GM08714 (cell line): Measurements from ENCODE around the gene TBC1D1.

ENCODE experiments used
- H3K4me3 ChIP-seq: fragments of 200-500 bp; sonication (Bioruptor generic); 2 replicates; pipeline ENCODE4 v1.5.1; 2014; ENCODE audit warnings: mild to moderate bottlenecking, low read length, inconsistent platforms
- ZNF274 ChIP-seq: IDR thresholded peaks from 2 replicates; pipeline ENCODE4 v1.6.1; 2012; ENCODE audit warnings: mild to moderate bottlenecking, low read depth, low read length

The TBC1D1 gene

GRCh38 chr4:37993806-37994205 is 102.9 kb downstream of the TBC1D1 start:
- no peak for TF ChIP-seq ZNF274
- no peak overlapping the region for H3K4me3 ChIP-seq

- no peak overlapping the region for H3K4me3 ChIP-seq
- TF ChIP-seq ZNF274 = no peak
These were observed 103.7 kb downstream of the TBC1D1 start for GRCh38 chr4:37994569-37994968.

DNA sequence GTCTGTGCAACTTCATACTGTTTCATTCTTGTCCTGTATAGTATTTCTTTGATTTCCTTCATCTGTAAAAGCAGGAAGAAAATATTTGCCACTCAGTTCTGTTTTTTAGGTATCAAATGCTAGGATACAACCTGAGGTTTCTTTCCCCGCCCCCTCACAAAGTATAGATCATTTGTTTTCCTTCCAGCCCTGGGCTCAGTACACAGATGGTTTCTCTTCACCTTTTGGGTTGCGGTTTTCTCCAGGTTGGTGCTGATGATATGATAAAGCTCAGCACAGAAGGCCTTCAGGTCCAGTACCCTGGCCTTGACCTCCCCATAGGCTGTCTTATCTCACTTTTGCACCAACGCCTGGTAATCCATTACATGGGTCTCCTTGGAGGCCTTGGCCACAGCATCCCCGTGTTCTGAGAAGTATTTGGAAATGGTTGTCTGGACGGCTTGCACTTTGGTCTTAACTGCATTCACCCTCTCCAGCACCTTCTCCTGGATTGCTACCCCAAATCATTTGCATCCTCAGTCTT is 104.5 kb downstream of the TBC1D1 start:
- no peak for TF ChIP-seq ZNF274
- H3K4me3 ChIP-seq = no peak overlapping the region

DNA sequence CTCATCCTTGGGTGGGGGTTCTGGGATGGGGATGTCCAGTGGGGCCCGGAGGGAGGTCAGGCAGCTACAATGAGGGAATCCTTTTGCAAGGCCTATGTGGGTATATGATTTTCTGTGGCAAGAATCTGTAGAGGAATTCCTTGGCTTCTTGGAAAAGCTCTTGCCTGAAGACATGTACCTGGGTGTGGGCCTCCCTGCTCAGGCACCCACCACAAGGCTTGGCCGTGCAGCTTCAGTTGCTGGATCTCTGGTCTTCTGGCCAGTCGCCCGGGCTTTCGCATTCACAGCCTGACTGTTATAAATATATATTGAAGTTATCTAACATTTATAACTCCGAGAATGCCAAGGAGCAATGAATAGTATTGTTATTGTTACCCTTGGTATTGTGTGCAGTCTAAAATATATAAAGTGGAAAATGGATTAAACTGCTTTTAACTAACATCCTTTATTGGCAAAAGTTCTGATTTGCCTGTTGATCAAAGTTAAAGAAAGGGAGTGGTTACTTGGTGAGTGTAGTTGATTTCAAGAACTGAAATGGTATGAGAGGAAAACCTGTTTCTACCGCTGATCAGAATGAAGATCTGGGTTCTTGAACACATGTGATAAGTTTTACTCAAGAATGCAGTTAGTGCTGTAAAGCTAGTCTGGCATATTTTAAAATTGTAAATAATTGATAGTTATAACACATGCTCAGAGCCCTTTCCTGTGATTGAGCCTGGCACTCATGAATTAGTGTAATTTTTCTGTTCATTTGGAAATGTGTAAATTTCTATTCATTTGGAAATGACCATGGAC is 105.3 kb downstream of the TBC1D1 start:
- H3K4me3 ChIP-seq = no peak overlapping the region
- TF ChIP-seq ZNF274 = no peak

- no peak for TF ChIP-seq ZNF274
- H3K4me3 ChIP-seq = no peak overlapping the region
These were observed 107.3 kb downstream of the TBC1D1 start for GRCh38 chr4:37998226-37998625.

DNA sequence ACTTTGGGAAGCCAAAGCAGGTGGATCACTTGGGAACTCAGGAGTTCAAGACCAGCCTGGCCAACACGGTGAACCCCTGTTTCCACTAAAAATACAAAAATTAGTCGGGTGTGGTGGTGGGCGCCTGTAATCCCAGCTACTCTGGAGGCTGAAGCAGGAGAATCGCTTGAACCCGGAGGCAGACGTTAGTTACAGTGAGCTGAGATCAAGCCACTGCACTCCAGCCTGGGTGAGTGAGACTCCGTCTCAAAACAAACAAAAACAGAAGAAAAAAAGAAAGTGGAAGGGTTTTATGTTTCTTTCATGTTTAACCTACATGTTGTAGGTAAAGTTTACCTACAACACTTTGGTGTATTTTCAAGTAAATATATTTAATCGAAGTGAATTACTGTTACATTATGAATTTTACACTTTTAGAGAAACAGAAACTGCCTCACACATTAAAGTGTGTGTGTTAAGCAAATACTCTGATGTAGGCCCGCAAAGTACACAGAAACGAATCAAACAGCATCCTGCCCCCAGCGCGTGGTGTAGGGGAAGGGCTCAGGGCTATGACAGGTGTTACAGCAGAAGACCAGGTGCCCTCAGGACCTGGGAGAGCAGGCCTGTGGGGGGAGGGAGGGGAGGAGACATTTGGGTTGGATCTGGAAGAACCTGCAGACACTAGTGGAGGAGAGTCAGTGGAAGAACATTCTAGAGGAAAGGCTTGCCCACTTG is 108.3 kb downstream of the TBC1D1 start:
- no peak overlapping the region for H3K4me3 ChIP-seq
- no peak for TF ChIP-seq ZNF274

DNA sequence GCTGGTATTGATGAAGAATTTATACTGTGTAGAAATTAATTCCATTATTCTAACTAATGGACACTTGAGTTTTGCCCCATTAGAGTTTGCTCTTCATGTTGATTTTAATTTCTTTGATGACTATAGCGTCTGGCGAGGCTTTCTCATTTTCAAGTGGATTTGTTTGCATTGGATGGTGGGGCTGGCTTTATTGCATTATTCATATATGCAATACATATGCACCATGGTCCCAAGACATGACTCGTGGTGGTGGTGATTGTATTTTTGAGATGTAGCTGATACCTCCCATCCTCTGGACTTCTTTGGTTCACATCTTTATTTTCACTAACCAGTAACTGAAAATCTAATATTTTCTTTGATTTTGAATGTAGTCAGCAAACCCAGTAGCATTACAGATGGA is 109.1 kb downstream of the TBC1D1 start:
- no peak overlapping the region for H3K4me3 ChIP-seq
- no peak for TF ChIP-seq ZNF274

GRCh38 chr4:38001927-38002326 is 111.0 kb downstream of the TBC1D1 start:
- TF ChIP-seq ZNF274 = no peak
- H3K4me3 ChIP-seq = no peak overlapping the region

DNA sequence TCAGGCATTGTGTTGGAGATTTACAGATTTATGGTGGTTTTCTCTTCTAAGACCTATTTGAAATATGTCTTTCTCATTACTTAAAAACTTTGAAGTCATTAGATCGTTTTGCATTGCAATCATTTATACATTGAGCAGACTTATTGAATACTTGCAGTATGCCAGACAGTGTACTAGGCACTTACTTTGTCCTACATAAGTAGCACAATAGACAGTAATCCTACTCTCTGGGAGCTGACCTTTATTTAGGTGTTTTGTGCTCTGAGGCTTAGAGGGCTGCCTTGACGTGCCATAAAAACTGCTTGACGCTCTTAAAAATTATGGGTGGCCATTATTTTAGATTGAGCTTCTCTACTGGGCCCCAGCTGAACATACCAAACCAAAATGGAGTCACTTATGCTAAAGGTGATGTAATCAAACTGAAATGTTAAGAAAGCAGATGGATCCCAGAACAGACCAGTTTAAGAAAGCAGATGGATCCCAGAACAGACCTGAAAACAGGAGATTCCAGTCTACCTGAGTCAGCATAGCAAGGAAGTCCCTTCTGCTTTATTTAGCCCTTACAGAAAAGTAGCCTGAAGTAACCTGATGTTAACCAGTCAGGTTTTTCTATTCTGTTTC is 111.7 kb downstream of the TBC1D1 start:
- TF ChIP-seq ZNF274 = no peak
- H3K4me3 ChIP-seq = no peak overlapping the region

- H3K4me3 ChIP-seq = no peak overlapping the region
- no peak for TF ChIP-seq ZNF274
These were observed 112.2 kb downstream of the TBC1D1 start for GRCh38 chr4:38003102-38003501.

GRCh38 chr4:38003628-38004027 is 112.7 kb downstream of the TBC1D1 start:
- TF ChIP-seq ZNF274 = no peak
- H3K4me3 ChIP-seq = no peak overlapping the region

GRCh38 chr4:38004062-38004461 is 113.2 kb downstream of the TBC1D1 start:
- TF ChIP-seq ZNF274 = no peak
- H3K4me3 ChIP-seq = no peak overlapping the region

DNA sequence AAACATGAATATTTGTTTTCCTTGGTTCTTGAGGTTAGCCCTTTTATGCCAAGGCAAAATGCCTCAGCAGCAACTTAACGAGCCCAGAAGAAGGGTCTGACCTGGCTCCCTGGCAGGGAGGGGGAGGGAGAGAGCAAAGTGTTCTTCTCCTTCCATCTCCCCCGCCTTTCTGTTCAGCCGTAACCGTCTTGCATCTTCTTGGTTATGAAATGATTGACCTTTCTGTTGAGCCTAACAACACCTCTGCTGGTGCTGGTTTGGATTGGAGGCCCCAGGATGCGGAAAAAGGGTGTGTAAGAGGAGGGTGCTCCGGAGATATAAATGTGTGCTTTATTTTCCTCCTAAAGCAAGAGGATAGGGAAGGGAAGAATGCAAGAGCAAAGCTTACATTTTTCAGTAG is 114.0 kb downstream of the TBC1D1 start:
- no peak for TF ChIP-seq ZNF274
- no peak overlapping the region for H3K4me3 ChIP-seq

DNA sequence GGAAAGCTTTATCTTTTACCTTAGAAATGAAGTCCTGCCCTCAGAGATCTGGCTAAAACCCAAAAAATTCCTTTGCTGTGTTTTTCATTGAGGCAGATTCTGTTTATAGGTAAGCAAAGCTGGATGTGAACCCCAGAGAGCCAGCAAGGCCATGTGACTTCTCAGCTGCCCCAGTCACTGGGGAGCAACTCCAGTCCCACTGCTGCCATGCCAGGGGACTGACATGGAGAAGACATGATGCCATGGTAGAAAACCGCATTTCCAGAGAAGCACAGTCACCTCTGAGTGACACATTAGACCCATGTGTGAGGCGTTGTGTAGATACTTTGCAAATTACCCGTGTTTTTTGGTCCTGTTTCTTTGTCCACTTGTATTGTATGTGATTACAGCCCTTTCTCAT is 114.8 kb downstream of the TBC1D1 start:
- TF ChIP-seq ZNF274 = no peak
- H3K4me3 ChIP-seq = no peak overlapping the region

DNA sequence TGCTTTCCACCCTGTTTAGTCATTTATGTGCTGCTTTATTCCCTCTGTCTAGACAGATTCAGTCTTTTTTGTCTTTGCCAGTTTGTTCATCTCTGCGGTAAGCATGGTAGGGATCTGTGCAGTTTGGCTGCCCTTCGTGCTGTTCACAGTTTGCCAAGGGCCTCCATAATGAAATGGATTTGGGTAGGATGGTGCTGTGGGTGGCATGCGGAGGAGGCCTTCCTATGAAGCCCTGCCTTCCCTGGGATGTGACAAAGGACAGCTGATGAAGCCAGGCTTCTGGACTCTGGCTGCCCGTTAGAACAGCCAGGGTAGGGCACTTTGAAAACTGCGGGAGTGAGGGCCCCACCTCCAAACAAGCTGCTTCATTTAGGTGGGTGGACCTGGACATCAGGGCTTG is 116.8 kb downstream of the TBC1D1 start:
- TF ChIP-seq ZNF274 = no peak
- H3K4me3 ChIP-seq = no peak overlapping the region
